Activated CD4-positive, alpha-beta T cell treated with anti-CD3 and anti-CD28 coated beads, Interleukin-2, amount 50 U/mL, for 1 hour (primary cell): ENCODE measurements around the gene MRPS12.

Source experiments
- DNase-seq: peaks from one replicate; pipeline ENCODE4 v3.0.0-alpha.2; 2020

Gene MRPS12

DNA sequence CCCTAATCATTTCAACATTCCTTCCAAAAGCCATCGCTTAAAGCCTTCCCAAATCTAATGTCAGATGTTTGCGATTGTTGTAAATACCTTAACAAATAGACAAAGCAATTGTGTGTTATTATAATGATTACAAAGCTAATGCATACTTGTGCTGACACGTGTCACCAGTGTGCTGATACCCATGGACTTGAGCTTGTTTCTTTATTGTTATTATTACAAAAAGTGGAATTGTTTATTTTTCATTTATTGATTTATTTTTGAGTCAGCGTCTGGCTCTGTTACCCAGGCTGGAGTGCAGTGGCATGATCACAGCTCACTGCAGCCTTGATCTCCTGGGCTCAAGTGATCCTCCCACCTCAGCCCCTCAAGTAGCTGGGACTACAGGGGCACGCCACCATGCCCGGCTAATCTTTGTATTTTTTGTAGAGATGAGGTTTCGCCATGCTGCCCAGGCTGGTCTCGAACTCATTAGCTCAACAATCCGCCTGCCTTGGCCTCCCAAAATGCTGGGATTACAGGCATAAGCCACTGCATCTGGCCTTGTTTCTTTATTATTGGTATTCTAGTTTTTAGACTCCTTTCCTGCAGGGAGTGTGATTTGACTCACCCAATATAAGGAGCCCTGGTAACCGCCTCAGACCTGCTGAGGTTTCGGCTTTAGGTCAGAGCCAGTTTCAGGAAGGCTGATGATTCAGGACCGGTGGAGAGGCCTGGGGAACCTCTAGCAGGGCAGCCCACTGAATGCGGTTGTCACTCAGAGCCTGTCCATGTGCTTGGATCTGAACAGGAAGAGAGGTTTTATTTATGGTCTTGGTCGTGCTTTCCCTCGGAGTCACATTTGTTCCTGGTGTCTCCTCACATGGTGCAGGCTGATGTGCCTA is 46.9 kb downstream of the MRPS12 start:
- no peak for DNase-seq

DNA sequence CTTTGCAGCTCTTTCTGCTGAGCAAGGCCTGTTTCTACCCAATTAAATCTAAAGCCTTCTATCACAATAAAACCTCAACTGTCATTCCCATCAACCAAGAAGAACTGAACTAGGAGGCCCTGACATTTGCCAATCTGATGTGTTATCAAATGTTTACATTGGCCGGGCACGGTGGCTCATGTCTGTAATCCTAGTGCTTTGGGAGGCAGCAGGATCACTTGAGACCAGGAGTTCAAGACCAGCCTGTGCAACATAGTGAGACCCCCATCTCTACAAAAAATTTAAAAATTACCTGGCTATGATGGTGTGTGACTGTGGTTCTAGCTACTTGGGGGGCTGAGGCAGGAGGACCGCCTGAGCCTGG is 47.6 kb downstream of the MRPS12 start:
- no peak for DNase-seq

GRCh38 chr19:38979812-38980211 is 49.1 kb downstream of the MRPS12 start:
- DNase-seq, result no peak

DNA sequence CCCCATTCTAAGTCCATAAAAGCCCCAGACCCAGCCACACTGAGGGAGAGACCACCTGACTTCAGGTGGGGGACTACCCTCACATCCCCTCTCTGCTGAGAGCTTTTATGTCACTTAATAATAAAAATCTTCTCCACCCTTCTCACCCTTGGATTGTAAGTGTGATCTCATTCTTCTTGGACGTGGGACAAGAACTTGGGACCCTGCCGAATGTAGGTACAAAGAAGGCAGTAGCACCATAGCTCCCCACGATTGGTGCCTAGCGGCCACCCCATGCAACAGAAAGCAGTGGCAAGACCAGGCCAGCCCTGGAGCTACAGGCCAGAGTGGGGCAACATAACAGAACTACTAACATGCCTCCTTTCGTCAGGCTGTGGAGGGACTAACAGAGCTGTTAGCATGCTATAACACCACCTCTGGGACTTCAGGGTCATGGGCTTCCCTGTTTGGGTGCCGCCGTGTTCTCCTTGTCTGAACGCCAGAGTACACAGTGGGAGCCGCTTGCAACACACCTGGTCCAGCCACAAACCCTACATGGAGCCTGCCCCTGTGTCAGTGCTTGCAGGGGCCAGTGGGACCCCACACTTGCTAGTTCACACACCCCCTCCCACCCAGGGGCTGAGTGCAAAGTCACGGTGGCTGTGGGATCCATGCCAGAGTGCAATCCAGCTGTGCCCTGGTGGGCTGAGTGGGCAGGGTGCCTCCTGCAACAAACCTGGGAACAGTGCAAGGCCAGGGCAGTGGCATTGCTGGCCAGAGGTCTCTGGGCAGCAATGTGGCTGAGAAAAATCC is 50.0 kb downstream of the MRPS12 start:
- DNase-seq, result no peak
